ENCODE data around the gene SPDYE2B. TPM values are rescaled to one million over a fixed set of nuclear protein-coding genes. Genes with fewer than 3 reads are reported as not detected.
A peak's percentile ranks its signal among the peaks of the same experiment; 100 is the strongest.
"Not testable (repeated sequence)": the region's sequence is repeated elsewhere in the genome, so short reads cannot be mapped to it uniquely, and the experiment has no call there.

SPDYE2B gene
- total and polyA plus RNA-seq, 11 donors, result not detected

DNA sequence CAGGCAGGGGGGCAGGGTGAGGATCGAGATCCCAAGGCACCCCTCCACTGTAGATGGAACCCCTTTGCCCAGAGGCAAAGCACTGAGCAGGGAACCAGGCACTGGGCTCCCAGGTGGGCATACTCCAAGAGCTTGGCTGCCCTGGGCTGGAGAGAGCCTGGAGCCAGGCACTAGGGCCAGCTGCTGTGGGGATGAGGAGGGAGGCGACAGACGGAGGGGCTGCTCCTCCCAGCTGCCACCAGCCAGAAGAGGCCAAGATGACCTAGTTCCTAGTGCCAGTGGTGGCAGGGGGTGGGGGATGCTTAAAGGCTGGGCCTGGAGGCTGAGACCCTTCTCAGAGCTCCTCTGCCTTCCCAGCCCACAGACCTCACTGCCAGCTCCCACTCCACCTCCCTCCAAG is 35.2 kb upstream of the SPDYE2B start:
- DNase-seq; ATAC-seq; H3K36me3 ChIP-seq; H3K9me3 ChIP-seq; H3K4me1 ChIP-seq; intact Hi-C loops (cut with DNase I); H3K27me3 ChIP-seq; H3K4me3 ChIP-seq; H3K27ac ChIP-seq: not testable (repeated sequence)
- no CpG with 5 or more reads among the region's 3 CpGs for WGBS, 4 donors

DNA sequence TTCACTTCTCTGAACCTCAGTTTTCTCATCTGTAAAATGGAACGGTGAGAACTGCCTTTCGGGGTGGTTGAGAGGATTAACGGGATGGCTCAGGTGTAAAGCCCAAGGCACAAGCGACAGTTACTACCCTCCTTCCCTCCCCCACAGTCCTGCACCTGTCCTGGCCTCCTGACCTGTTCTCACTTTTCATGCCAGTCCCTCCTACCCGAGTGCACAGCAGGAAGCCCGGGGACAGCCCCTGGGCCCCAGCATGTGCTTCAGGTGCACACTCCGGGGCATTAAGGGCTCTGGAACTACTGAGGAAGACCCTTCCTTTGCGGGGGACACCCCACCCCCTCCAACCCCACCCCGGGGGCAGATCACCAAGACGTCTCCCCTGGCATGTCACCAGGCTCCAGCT is 34.2 kb upstream of the SPDYE2B start:
- ATAC-seq; H3K9me3 ChIP-seq; H3K4me1 ChIP-seq; intact Hi-C loops (cut with DNase I); H3K4me3 ChIP-seq; H3K27me3 ChIP-seq; DNase-seq; H3K27ac ChIP-seq; H3K36me3 ChIP-seq: not testable (repeated sequence)
- WGBS, 4 donors, result no CpG with 5 or more reads among the region's 10 CpGs

DNA sequence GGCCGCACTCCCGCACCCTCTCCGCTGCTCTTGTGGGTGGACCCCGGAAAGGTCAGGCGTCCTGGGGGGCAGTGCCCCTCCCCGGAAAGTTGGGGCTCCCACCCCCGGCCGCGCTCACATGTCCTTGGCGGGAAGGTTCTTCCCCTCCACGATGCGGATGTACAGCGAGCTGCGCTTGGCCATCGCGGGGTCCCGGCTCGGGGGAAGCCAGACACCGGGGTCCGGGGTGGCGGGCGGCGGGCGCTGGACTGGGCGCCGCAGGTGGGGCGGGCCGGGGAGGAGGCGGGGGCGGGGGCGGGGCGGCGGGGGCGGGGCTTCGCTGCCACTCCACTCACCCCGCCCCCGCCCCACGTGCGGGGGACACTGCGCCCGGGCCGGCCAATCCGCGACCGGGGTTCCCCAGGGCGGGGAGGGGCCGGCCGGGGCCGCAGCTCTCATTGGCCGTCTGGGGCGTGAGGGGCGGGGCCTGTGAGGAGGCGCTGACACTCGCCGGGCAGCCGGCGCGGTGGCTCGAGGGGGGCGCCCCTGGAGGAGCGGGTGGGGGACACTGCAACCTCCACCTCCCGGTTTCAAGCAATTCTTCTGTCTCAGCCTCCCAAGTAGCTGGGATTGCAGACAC is 33.5 kb upstream of the SPDYE2B start, which contains the start of gene RASA4:
RASA4 (minus strand) TSS at position 250 of the 619 bp plus-strand sequence; CDS start at position 183, 67 bp downstream.
- H3K9me3 ChIP-seq; H3K27ac ChIP-seq; H3K27me3 ChIP-seq; intact Hi-C loops (cut with DNase I); H3K4me1 ChIP-seq; H3K36me3 ChIP-seq: not testable (repeated sequence)
- DNase-seq (peak; percentile 53 to 82 (median 70)), ATAC-seq (peak; percentile 87 to 96 (median 94))
- H3K4me3 ChIP-seq, result peak within 1 kb of the TSS in 10 of 12 donors; percentile 41 to 60 (median 54)
- 1 to 2% methylated on average over 16 to 25 of the region's 62 CpGs; no CpG with 5 or more reads in 2 of the 4 donors for WGBS, 4 donors

DNA sequence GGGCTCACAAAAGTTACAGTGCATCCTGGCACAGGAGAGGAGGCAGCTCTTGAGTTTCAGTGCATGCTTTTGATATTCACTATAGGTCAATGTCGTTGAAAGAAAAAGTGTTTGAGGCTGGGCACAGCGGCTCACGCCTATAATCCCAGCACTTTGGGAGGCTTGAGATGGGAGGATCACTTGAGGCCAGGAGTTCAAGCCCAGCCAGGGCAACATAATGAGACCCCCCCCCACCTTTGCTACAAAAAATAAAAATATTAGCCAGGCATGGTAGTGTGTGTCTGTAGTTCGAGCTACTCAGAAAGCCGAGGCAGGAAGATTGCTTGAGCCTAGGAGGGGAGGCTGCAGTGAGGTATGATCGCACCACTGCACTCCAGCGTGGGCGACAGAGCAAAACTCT is 32.0 kb upstream of the SPDYE2B start:
- DNase-seq; H3K27me3 ChIP-seq; H3K36me3 ChIP-seq; intact Hi-C loops (cut with DNase I); H3K4me3 ChIP-seq; H3K4me1 ChIP-seq; ATAC-seq; H3K27ac ChIP-seq; H3K9me3 ChIP-seq: not testable (repeated sequence)
- 81 to 90% methylated on average over 3 to 5 of the region's 8 CpGs; no CpG with 5 or more reads in 2 of the 4 donors for WGBS, 4 donors

DNA sequence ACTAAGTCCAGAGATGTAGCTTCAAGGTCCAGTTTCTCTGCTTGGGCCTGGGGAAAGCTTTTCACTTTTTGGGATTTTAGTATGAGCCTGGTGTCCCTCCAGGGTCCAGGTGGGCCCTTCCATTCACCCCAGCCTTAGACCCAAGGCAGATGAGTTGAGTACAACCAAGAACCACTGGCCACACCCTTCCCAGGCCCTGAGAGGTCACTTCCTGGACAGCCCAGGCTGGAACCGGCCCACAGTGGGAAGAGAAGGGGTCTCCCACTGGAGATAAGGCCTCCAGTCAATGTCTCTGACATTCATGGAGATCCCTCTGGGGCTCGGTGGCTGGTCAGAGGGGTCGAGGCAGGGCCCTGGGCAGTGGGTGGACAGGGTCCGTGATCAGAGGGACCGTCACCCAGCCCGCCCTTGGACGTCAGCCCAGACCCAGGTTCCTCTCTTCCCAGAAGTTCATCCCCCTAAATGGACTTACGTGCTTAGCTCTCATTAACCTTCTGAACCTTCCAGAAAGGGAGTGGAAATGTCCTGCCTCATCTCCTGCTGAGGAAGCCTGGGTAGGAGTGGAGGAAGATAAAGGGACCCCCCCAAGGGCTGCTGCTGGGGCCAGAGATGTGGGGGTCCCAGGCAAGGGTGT is 22.7 kb upstream of the SPDYE2B start:
- ATAC-seq, result peak; percentile 18 to 66 (median 48)
- H3K9me3 ChIP-seq; H3K4me1 ChIP-seq; DNase-seq; intact Hi-C loops (cut with DNase I); H3K36me3 ChIP-seq; H3K4me3 ChIP-seq; H3K27me3 ChIP-seq: not testable (repeated sequence)
- H3K27ac ChIP-seq, result peak overlapping the region in 1 of 12 donors; percentile 43
- no CpG with 5 or more reads among the region's 8 CpGs for whole genome bisulfite sequencing, 4 donors

DNA sequence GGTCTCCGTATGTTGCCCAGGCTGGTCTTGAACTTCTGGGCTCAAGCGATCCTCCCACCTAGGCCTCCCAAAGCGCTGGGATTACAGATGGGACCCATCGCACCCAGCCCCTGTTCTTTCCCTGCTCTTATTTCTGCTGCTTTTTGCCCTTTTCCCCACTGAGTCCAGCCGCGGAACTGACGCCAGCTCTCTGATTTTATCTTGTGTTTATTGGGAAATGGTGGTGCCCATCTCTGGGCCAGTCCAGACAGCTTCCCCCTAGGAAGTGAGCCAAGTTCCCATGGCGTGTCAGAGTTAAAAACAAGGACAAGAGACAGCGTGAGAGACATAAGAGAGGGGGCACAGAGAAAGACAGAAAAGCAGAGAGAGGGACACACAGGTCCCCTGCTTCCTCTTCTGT is 19.5 kb upstream of the SPDYE2B start:
- H3K9me3 ChIP-seq; intact Hi-C loops (cut with DNase I); H3K27ac ChIP-seq; ATAC-seq; H3K4me1 ChIP-seq; H3K36me3 ChIP-seq; H3K4me3 ChIP-seq; H3K27me3 ChIP-seq: not testable (repeated sequence)
- 20 to 82% (median 79%) methylated on average over 2 to 6 of the region's 9 CpGs; no CpG with 5 or more reads in 1 of the 4 donors for WGBS, 4 donors
- peak in 3 of 5 donors; percentile 6 to 21 (median 10) for DNase-seq

DNA sequence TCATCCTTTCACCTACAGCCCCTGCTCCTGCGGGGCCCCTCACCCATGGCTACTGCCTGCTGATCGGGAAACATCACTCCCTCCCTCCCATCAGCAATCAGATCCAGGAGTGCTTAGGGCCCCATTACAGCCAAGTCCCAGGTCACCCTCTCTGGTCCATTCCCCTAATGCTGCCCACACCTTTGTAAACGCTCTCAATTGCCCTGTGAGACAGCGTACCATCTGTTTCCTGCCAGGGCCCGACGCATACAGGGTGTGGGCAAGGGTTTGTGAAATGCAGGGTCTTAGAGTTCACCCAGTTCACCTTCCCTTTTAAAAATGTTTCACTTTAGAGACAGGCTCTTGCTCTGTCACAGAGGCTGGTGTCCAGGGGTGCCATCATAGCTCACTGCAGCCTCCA is 15.8 kb upstream of the SPDYE2B start:
- ATAC-seq; H3K27ac ChIP-seq; H3K4me1 ChIP-seq; H3K27me3 ChIP-seq; H3K9me3 ChIP-seq; H3K4me3 ChIP-seq; intact Hi-C loops (cut with DNase I); H3K36me3 ChIP-seq: not testable (repeated sequence)
- WGBS, 4 donors, result 75 to 89% (median 85%) methylated on average over 2 to 3 of the region's 6 CpGs
- DNase-seq, result peak in 3 of 5 donors; percentile 9 to 18 (median 11)

DNA sequence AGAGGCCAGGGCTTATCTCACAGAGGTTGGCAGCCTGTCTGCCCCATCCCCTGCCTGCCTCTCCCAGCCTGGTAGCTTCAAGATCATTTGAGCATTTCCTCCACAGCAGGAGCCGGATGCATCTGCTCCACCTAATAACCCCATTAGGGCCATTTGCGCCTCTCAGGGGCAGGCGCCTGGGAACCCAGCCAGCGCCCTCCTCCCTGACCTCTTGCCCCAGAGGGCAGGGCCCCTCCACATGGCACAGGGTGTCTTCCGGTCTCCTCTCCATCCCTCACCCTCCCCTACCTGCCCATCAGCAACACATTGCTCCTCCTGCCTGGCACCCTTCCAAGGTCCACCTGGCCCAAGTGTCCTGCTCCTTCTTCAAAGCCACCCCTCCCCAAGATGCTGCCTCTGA is 14.8 kb upstream of the SPDYE2B start:
- H3K4me1 ChIP-seq; DNase-seq; H3K27ac ChIP-seq; H3K4me3 ChIP-seq; H3K9me3 ChIP-seq; H3K27me3 ChIP-seq; H3K36me3 ChIP-seq; intact Hi-C loops (cut with DNase I): not testable (repeated sequence)
- 90% methylated on average over 3 of the region's 5 CpGs; no CpG with 5 or more reads in 2 of the 4 donors for WGBS, 4 donors
- peak in 3 of 4 donors; percentile 9 to 48 (median 23) for ATAC-seq

DNA sequence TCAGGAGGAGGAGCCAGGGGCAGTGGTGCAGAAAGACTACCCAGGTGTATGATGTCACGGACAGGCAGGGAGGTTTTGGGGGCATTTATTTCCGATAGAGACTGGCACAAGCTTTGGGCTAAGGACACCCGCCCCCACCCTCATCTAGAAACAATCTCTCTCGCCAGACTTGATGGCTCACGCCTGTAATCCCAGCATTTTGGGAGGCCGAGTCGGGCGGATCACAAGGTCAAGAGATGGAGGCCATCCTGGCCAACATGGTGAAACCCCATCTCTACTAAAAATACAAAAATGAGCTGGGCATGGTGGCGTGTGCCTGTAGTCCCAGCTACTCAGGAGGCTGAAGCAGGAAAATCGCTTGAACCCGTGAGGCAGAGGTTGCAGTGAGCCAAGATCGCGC is 13.2 kb upstream of the SPDYE2B start:
- ATAC-seq; H3K27me3 ChIP-seq; H3K36me3 ChIP-seq; intact Hi-C loops (cut with DNase I); H3K9me3 ChIP-seq; H3K4me1 ChIP-seq; H3K27ac ChIP-seq; H3K4me3 ChIP-seq: not testable (repeated sequence)
- DNase-seq, result peak in 1 of 5 donors; percentile 10
- 84 to 100% (median 89%) methylated on average over 3 to 8 of the region's 13 CpGs for WGBS, 4 donors

DNA sequence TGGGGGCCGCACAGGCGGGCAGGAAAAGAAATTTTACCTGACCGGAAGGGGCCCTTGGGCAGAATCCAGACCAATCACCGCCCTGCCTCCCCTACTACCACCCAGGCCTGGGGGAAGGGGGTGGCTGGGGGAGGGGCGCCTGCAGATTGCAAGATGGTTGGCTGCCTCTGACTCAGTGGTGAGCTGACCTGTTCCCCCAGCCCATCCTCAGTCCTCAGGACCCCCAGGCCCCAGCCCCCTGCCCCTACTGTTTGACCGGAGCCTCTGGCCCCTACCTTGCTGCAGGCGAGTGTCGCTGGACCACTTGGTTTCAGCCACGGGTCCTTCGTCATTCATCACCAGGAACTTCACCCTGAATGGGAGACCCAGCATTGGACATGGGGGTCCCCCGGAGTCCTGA is 11.3 kb upstream of the SPDYE2B start:
- H3K9me3 ChIP-seq; intact Hi-C loops (cut with DNase I); H3K27me3 ChIP-seq; H3K4me3 ChIP-seq; H3K36me3 ChIP-seq; H3K27ac ChIP-seq; H3K4me1 ChIP-seq: not testable (repeated sequence)
- DNase-seq (peak in 4 of 5 donors; percentile 4 to 56 (median 17)), ATAC-seq (peak in 2 of 4 donors; percentile 6 to 23)
- WGBS, 4 donors, result 88 to 96% (median 92%) methylated on average over 6 to 8 of the region's 11 CpGs

DNA sequence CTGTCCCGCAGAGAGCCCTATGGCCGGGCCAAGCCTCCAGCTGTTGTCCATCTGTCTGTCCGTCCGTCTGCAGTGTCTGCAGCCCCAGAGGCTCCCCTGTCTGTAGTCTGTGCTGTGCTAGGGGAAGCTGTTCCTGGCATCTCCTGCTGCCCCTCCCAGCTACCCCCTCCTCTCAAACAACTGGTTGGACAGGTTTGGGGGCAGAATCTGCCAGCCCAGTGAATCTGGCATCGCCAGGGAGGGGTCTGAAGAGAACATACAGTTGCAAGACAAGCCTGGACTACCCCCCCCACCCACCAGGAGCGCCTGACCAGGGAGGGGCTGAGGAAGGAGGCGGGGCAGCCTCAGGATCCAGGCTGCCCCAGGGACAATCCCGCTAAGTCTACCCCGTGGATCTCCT is 7.4 kb upstream of the SPDYE2B start, which contains the start of gene UPK3BL1:
UPK3BL1 (minus strand) TSS at position 101 of the 400 bp plus-strand sequence; CDS start at position 51, 50 bp downstream.
- WGBS, 4 donors, result no CpG with 5 or more reads among the region's 9 CpGs
- ATAC-seq, result peak in 3 of 4 donors; percentile 42 to 47 (median 44)

More for the DNA sequence above, 7.4 kb upstream of the SPDYE2B start, which contains the start of gene UPK3BL1:
- H3K27ac ChIP-seq; H3K36me3 ChIP-seq; DNase-seq; H3K4me3 ChIP-seq; H3K27me3 ChIP-seq; H3K4me1 ChIP-seq; intact Hi-C loops (cut with DNase I); H3K9me3 ChIP-seq: not testable (repeated sequence)
